ENCODE measurements around the gene BRD4. TPM values are rescaled to one million over a fixed set of nuclear protein-coding genes. Genes with fewer than 3 reads are reported as not detected.

BRD4 gene
- polyA plus RNA-seq, 1 donor (not counting 4 experiments of a cell fraction or from before 2014, with no cell fraction given): 5.5 TPM

DNA sequence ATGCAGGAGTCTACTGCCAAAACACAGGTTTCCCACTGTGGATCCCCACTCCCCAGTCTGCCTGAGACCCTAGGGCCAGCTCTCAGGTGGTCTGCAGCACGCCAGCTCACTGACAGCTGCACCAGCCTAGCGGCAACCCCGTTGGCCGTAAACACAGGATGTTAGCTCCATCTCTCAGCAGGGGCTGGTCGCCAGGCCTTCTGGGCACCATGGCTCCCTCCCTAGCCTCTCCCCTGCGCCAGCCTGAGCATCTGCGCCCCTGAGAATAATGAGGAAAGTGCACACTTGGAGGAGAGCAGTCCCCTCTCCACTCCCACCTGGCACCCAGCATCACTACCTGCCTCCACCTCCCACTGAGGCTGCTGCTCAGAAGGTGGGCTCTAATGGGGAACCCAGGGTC lies 79.3 kb downstream of the BRD4 start:
- DNase-seq (ENCODE audit: low read depth, low spot score) (no peak), FAIRE-seq (no peak)
- H3K9me3 ChIP-seq (ENCODE audit: control insufficient read depth, low read depth, low read length): no peaks in the 10 kb centered on the region
- H3K4me2 ChIP-seq (ENCODE audit: control insufficient read depth, extremely low read depth, insufficient read depth, low read depth, low read length): no peak overlapping the region
- H3K27ac ChIP-seq (ENCODE audit: control insufficient read depth, insufficient read depth, low read length): no peak overlapping the region
- H3K27me3 ChIP-seq (ENCODE audit: control insufficient read depth, extremely low read depth, insufficient read depth, low read length): no peaks in the 10 kb centered on the region
- H4K20me1 ChIP-seq (ENCODE audit: control insufficient read depth, extremely low read depth, insufficient read depth, low read length): peaks cover 33% of the 10 kb centered on the region
- H2AFZ ChIP-seq (ENCODE audit: control insufficient read depth, low read length): no peak overlapping the region
- dilution Hi-C loops (cut with MboI; ENCODE audit: extremely low pct_ligation_motif_present, low sequenced_read_pairs): no loop called here
- no peak overlapping the region for H3K9ac ChIP-seq (ENCODE audit: control insufficient read depth, extremely low read depth, insufficient read depth, low read length)
- TF ChIP-seq, protein P1, sequence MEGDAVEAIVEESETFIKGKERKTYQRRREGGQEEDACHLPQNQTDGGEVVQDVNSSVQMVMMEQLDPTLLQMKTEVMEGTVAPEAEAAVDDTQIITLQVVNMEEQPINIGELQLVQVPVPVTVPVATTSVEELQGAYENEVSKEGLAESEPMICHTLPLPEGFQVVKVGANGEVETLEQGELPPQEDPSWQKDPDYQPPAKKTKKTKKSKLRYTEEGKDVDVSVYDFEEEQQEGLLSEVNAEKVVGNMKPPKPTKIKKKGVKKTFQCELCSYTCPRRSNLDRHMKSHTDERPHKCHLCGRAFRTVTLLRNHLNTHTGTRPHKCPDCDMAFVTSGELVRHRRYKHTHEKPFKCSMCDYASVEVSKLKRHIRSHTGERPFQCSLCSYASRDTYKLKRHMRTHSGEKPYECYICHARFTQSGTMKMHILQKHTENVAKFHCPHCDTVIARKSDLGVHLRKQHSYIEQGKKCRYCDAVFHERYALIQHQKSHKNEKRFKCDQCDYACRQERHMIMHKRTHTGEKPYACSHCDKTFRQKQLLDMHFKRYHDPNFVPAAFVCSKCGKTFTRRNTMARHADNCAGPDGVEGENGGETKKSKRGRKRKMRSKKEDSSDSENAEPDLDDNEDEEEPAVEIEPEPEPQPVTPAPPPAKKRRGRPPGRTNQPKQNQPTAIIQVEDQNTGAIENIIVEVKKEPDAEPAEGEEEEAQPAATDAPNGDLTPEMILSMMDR (optimal IDR thresholded peaks at IDR 0.05 in 1 of 3, IDR thresholded peaks at IDR 0.05 in 1 of 3, conservative IDR thresholded peaks at IDR 0.05 in 1 of 3; ENCODE audit: extremely low read depth in 1 of 3, insufficient read depth in 2 of 3, low read length in 3 of 3): no peak
- TF ChIP-seq EZH2 (IDR thresholded peaks at IDR 0.05; ENCODE audit: low read length): no peak
- H3K9me1 ChIP-seq (ENCODE audit: control insufficient read depth, extremely low read depth, insufficient read depth, low read length): no peaks in the 10 kb centered on the region
- peaks cover 39% of the 10 kb centered on the region for H3K79me2 ChIP-seq (ENCODE audit: control insufficient read depth, insufficient read depth, low read length)
- no peak overlapping the region for H3K4me3 ChIP-seq (ENCODE audit: control insufficient read depth in 2 of 3, extremely low read depth in 1 of 3, insufficient read depth in 2 of 3, low read depth in 1 of 3, low read length in 3 of 3)
- H3K36me3 ChIP-seq (ENCODE audit: control insufficient read depth in 2 of 2, extremely low read depth in 1 of 2, insufficient read depth in 2 of 2, low read length in 2 of 2): peaks cover 52 to 70% of the 10 kb centered on the region in 2 experiments
- H3K4me1 ChIP-seq (ENCODE audit: control insufficient read depth, extremely low read depth, insufficient read depth, low read length): peaks cover 24% of the 10 kb centered on the region

DNA sequence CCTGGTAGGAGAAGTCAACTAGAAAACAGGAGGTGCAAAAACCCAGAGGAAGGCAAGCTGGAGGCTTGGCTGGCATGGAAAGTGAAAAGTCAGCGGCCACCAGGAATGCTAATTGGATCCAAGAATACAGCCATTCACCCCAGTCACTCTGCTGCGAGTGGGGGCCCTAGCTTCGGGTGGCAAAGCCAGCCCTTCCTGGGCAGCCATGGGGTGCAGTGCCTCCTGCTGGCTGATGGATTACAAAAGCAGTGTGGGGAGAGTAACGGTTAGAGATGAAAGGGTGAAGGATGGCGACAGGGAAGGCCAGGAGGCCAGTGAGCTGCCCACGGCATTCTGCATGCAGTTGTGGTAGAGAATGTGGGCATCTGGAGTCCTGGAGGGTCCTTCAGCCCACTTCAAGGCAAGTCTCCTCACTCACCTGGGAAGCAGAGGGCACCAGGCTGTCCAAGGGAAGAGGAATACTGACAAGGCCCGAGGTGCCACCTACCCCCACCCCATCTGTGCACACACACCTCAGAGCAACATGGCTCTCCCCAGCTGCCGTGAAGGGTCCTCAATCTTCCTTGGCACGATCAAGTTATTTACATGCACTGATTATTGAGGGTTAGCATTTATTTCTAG lies 79.8 kb downstream of the BRD4 start:
- dilution Hi-C loops (cut with MboI; ENCODE audit: extremely low pct_ligation_motif_present, low sequenced_read_pairs): no loop called here
- Histone ChIP-seq H3K9ac (ENCODE audit: control insufficient read depth, extremely low read depth, insufficient read depth, low read length) (no peak overlapping the region), H3K4me1 (ENCODE audit: control insufficient read depth, extremely low read depth, insufficient read depth, low read length) (peaks cover 24% of the 10 kb centered on the region), H2AFZ (ENCODE audit: control insufficient read depth, low read length) (no peak overlapping the region), H3K4me3 (ENCODE audit: control insufficient read depth in 2 of 3, extremely low read depth in 1 of 3, insufficient read depth in 2 of 3, low read depth in 1 of 3, low read length in 3 of 3) (no peak overlapping the region), H3K79me2 (ENCODE audit: control insufficient read depth, insufficient read depth, low read length) (peaks cover 36% of the 10 kb centered on the region), H3K27me3 (ENCODE audit: control insufficient read depth, extremely low read depth, insufficient read depth, low read length) (no peaks in the 10 kb centered on the region), H3K9me3 (ENCODE audit: control insufficient read depth, low read depth, low read length) (no peaks in the 10 kb centered on the region), H3K36me3 (ENCODE audit: control insufficient read depth in 2 of 2, extremely low read depth in 1 of 2, insufficient read depth in 2 of 2, low read length in 2 of 2) (peaks cover 49 to 70% of the 10 kb centered on the region in 2 experiments), H3K27ac (ENCODE audit: control insufficient read depth, insufficient read depth, low read length) (no peak overlapping the region), H3K9me1 (ENCODE audit: control insufficient read depth, extremely low read depth, insufficient read depth, low read length) (no peaks in the 10 kb centered on the region), H4K20me1 (ENCODE audit: control insufficient read depth, extremely low read depth, insufficient read depth, low read length) (peaks cover 36% of the 10 kb centered on the region), H3K4me2 (ENCODE audit: control insufficient read depth, extremely low read depth, insufficient read depth, low read depth, low read length) (no peak overlapping the region)
- TF ChIP-seq EZH2 (IDR thresholded peaks at IDR 0.05; ENCODE audit: low read length): no peak
- TF ChIP-seq, protein P1 (optimal IDR thresholded peaks at IDR 0.05 in 1 of 3, IDR thresholded peaks at IDR 0.05 in 1 of 3, conservative IDR thresholded peaks at IDR 0.05 in 1 of 3; ENCODE audit: extremely low read depth in 1 of 3, insufficient read depth in 2 of 3, low read length in 3 of 3): peak; percentile 46 to 68 (median 53)
- FAIRE-seq: no peak
- no peak for DNase-seq (ENCODE audit: low read depth, low spot score)
